Adrenal gland (tissue), 12 donors: ENCODE measurements around the gene ATAD1. TPM values are rescaled to one million over a fixed set of nuclear protein-coding genes. Genes with fewer than 3 reads are reported as not detected.

Source experiments
- DNase-seq, 7 donors: peaks; one replicate each; pipeline ENCODE4 v3.0.0-alpha.2; 2019 to 2020
- H3K27ac ChIP-seq, 5 donors: fragments of 200-600 bp; sonication (generic) in 4 of 5; 1 replicate in 3 of 5; 2 replicates in 2 of 5; pipeline versions ENCODE4 v1.5.1 to v1.8.0; 2016 to 2020; ENCODE audit warnings: mild to moderate bottlenecking in 1 of 5
- H3K27me3 ChIP-seq: fragments of 200-600 bp; 2 replicates; pipeline ENCODE4 v1.8.0; 2021
- H3K36me3 ChIP-seq, 2 donors: fragments of 200-600 bp; replicated peaks in 1 of 2; 1 replicate in 1 of 2; 2 replicates in 1 of 2; pipeline versions ENCODE4 v1.5.1 to v1.8.0; 2018 to 2022
- H3K4me1 ChIP-seq, 2 donors: fragments of 200-600 bp; replicated peaks in 1 of 2; 1 replicate in 1 of 2; 2 replicates in 1 of 2; pipeline versions ENCODE4 v1.5.1 to v1.8.0; 2018 to 2021
- H3K4me3 ChIP-seq, 4 donors: fragments of 200-600 bp; sonication (generic) in 3 of 4; one replicate each; pipeline ENCODE4 v1.5.1; 2016 to 2018
- H3K9me3 ChIP-seq, 3 donors: fragments of 200-600 bp; sonication (generic) in 1 of 3; replicated peaks in 1 of 3; 1 replicate in 2 of 3; 2 replicates in 1 of 3; pipeline versions ENCODE4 v1.5.1 to v1.8.0; 2016 to 2021
- POLR2A ChIP-seq, 2 donors: fragments of 450-650 bp; IDR thresholded peaks; one replicate each; pipeline ENCODE4 v1.6.1; 2017; ENCODE audit warnings: antibody characterized with exemption in 2 of 2, mild to moderate bottlenecking in 2 of 2, moderate library complexity in 1 of 2
- WGBS, 4 donors: extraction: QIAGEN DNeasy Blood & Tissue Kit in 2 of 4; methylation state at CpG; one replicate each; pipeline versions ENCODE4 v1.1.5 to v1.1.7; 2013 to 2017; 5-methylcytosine and 5-hydroxymethylcytosine counted together
- intact Hi-C, 2 donors: fragments of 100-400 bp; cut with DNase I; formaldehyde crosslinking; loops; one replicate each; pipeline versions ENCODE4 v1.14.1 to v1.15.0; 2022 to 2023
- polyA plus RNA-seq, 3 donors: library from polyadenylated mRNA; stranded (reverse); fragments of 200-250 nt in 2 of 3; fragments of 350-450 nt in 1 of 3; fragmentation: Illumina TruSeq in 1 of 3; extraction: RNeasy Lipid Tissue Mini Kit (QIAGEN cat#74804) in 1 of 3; gene quantifications; one replicate each; pipeline ENCODE4 v1.2.3, GENCODE V29; 2013 to 2014
- total RNA-seq, 9 donors: library from RNA; depleted of rRNA in 4 of 9; stranded (reverse); fragments of >200 nt in 4 of 9; fragments of 120-200 nt in 1 of 9; fragmentation: NEBNext Ultra II Directional in 1 of 9; extraction: Animal tissue kit (Norgen Biotek cat#: 25700) in 1 of 9; gene quantifications; one replicate each; pipeline versions ENCODE4 v1.1.0 to v1.2.4, GENCODE V29; 2013 to 2023
- TF ChIP-seq, protein P1 (sequence below), 6 experiments: fragments of 450-650 bp in 4 of 6; fragments of 200-600 bp in 2 of 6; sonication (generic) in 1 of 6; IDR thresholded peaks; 1 replicate in 5 of 6; 2 replicates in 1 of 6; pipeline versions ENCODE4 v1.5.1 to v1.8.0; 2016 to 2021; ENCODE audit warnings: antibody characterized with exemption in 6 of 6, mild to moderate bottlenecking in 2 of 6, moderate library complexity in 1 of 6
- donor health status: healthy with polysubstance abuse.
- donor health status: Bipolar disorder and iron deficiency.
- donor health status: DM: yes; HTN: yes; CAD: no.
- donor health status: DM: no; HTN: no; CAD: no.
- donor health status: DM: no; HTN: no; CAD: no.
- donor health status: DM: yes; HTN: yes; CAD: no.

ATAD1 gene
- total and polyA plus RNA-seq, 12 donors, result 8.5 to 119 (median 50.4) TPM

DNA sequence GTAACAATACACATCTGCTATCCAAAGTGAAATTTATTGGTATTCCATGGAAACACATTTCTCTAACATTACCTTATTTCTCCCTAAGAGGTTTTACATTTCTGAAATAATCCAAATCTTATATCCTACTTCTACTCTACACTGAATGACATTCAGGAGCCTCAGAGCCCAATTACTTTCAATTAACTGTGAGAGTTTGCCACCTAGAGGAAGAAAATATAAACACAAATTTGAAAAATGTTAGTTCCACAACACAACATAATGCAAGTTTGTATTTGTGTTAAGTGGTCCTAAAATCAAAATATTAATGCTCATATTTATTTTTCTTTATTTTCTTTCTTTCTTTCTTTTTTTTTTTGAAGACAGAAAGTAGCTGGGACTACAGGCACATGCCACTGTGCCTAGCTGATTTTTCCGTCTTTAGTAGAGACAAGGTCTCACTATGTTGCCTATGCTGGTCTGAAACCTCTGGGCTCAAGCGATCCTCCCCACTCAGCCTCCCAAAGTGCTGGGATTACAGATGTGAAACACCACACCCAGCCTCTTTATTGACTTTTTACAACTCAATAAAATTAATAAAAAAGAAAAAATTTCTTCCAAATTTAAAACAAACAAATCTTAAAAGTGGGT is 46.0 kb downstream of the ATAD1 start:
- no peaks in the 10 kb centered on the region for H3K9me3 ChIP-seq
- no peaks in the 10 kb centered on the region for H3K27me3 ChIP-seq
- H3K27ac ChIP-seq, result no peak overlapping the region
- 81 to 88% (median 86%) methylated on average over 2 of the region's 2 CpGs for WGBS, 4 donors
- no peak for TF ChIP-seq POLR2A (IDR thresholded peaks at IDR 0.05)
- TF ChIP-seq, protein P1, sequence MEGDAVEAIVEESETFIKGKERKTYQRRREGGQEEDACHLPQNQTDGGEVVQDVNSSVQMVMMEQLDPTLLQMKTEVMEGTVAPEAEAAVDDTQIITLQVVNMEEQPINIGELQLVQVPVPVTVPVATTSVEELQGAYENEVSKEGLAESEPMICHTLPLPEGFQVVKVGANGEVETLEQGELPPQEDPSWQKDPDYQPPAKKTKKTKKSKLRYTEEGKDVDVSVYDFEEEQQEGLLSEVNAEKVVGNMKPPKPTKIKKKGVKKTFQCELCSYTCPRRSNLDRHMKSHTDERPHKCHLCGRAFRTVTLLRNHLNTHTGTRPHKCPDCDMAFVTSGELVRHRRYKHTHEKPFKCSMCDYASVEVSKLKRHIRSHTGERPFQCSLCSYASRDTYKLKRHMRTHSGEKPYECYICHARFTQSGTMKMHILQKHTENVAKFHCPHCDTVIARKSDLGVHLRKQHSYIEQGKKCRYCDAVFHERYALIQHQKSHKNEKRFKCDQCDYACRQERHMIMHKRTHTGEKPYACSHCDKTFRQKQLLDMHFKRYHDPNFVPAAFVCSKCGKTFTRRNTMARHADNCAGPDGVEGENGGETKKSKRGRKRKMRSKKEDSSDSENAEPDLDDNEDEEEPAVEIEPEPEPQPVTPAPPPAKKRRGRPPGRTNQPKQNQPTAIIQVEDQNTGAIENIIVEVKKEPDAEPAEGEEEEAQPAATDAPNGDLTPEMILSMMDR (IDR thresholded peaks at IDR 0.05), result peak; percentile 34 to 70 (median 56)
- intact Hi-C loops, result no loop called here
- H3K4me3 ChIP-seq, result no peak overlapping the region
- no peaks in the 10 kb centered on the region for H3K36me3 ChIP-seq
- no peak for DNase-seq
- H3K4me1 ChIP-seq, result peaks cover 7 to 10% of the 10 kb centered on the region in 2 donors

DNA sequence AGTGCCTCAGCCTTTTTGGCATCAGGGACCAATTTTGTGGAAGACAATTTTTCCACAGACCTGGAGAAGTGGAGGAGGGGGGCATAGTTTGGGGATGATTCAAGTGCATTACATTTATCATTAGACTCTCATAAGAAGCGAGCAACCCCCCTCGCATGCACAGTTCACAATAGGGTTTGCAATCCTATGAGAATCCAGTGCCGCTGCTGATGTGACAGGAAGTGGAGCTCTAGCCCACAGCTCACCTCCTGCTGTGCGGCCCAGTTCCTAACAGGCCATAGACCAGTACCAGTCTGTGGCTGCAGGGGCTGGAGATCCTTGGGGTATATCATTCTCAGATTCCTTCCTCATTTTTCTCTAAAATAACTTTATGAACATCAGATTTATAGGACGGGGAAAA is 50.8 kb downstream of the ATAD1 start:
- Histone ChIP-seq H3K4me1 (peaks cover 0 to under 1% of the 10 kb centered on the region in 2 donors), H3K4me3 (no peak overlapping the region), H3K9me3 (no peaks in the 10 kb centered on the region), H3K36me3 (peaks cover 0 to 4% of the 10 kb centered on the region in 2 donors), H3K27ac (no peak overlapping the region), H3K27me3 (no peaks in the 10 kb centered on the region)
- no peak for DNase-seq
- 90 to 96% (median 93%) methylated on average over 5 of the region's 5 CpGs for WGBS, 4 donors
- intact Hi-C loops, result no loop called here
- TF ChIP-seq POLR2A (IDR thresholded peaks at IDR 0.05), result no peak
- TF ChIP-seq, protein P1 (IDR thresholded peaks at IDR 0.05), result no peak

DNA sequence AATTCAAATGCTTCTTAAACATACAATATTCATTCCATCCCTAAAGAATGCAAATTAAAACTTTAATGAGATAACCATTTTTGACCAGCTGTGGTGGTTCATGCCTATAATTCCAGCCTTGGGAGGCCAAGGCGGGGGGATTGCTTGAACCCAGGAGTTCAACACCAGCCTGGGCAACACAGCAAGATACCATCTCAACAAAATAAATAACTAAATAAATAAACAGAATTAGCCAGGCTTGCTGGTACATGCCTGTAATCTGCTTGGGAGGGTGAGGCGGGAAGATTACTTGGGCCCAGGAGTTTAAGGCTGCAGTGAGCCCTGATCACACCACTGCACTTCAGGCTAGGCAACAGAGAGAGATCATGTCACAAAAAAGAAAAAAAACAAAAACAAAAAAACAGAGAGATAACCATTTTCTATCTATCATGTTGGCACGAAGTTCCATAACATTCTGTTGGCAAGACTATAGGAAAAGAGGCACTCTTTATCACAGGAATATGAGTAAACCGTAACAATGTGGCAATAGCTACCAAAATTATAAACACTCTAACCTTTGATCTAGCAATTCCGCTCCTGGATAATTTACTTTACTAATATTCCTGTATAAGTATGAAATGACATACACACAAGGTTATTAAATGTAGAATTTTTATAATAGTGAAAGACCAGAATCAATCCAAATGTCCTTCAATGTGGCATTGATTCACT is 52.2 kb downstream of the ATAD1 start:
- peaks cover 6 to 10% of the 10 kb centered on the region in 2 donors for H3K4me1 ChIP-seq
- H3K36me3 ChIP-seq, result peaks cover 0 to 4% of the 10 kb centered on the region in 2 donors
- no peak for TF ChIP-seq POLR2A (IDR thresholded peaks at IDR 0.05)
- TF ChIP-seq, protein P1 (IDR thresholded peaks at IDR 0.05), result no peak
- intact Hi-C loops, result no loop called here
- H3K27ac ChIP-seq, result no peak overlapping the region
- no peak overlapping the region for H3K4me3 ChIP-seq
- 84 to 96% (median 90%) methylated on average over 5 of the region's 5 CpGs for WGBS, 4 donors
- no peaks in the 10 kb centered on the region for H3K27me3 ChIP-seq
- DNase-seq, result no peak
- no peaks in the 10 kb centered on the region for H3K9me3 ChIP-seq

DNA sequence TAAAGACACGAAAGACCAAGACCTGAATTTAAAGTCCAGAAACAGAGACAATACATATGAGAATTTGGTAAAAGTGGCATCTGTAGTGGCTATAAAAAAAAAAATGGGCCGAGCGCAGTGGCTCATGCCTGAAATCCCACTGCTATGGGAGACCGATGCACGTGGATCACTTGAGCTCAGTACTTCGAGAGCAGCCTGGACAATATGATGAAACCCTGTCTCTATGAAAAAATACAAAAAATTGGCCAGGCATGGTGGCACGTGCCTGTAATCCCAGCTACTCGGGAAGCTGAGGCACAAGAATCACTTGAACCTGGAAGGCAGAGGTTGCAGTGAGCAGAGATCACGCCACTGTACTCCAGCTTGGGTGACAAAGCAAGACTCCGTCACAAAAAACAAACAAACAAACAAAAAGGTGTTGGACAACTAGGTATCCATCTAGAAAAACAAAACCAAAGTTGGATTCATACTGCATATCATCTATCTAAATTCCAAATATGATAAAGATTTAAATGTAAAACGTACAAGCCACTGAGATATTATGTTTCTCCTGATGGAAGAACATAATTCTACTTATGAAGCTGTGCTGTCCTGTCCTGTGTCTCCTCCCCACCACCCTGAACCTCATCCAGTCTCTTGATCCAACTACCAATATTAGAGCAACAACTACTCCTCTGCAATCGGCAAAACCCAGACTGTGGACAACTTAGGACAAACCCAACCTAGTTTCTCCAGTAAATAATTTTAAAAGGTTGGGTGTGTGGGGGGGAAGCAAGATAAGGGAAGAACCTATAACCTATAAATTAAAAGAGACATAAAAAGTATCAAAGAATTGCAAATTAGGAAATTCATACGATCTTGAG is 53.7 kb downstream of the ATAD1 start:
- H3K4me1 ChIP-seq, result peaks cover 6 to 10% of the 10 kb centered on the region in 2 donors
- H3K36me3 ChIP-seq, result peaks cover 0 to 4% of the 10 kb centered on the region in 2 donors
- H3K27ac ChIP-seq, result no peak overlapping the region
- intact Hi-C loops, result no loop called here
- no peaks in the 10 kb centered on the region for H3K27me3 ChIP-seq
- TF ChIP-seq, protein P1 (IDR thresholded peaks at IDR 0.05), result no peak
- no peak for TF ChIP-seq POLR2A (IDR thresholded peaks at IDR 0.05)
- H3K4me3 ChIP-seq, result no peak overlapping the region
- 93 to 96% (median 93%) methylated on average over 13 of the region's 13 CpGs for WGBS, 4 donors
- no peak for DNase-seq
- H3K9me3 ChIP-seq, result no peaks in the 10 kb centered on the region
